ENCODE measurements around the gene FSCN2.

The FSCN2 gene, protein sequence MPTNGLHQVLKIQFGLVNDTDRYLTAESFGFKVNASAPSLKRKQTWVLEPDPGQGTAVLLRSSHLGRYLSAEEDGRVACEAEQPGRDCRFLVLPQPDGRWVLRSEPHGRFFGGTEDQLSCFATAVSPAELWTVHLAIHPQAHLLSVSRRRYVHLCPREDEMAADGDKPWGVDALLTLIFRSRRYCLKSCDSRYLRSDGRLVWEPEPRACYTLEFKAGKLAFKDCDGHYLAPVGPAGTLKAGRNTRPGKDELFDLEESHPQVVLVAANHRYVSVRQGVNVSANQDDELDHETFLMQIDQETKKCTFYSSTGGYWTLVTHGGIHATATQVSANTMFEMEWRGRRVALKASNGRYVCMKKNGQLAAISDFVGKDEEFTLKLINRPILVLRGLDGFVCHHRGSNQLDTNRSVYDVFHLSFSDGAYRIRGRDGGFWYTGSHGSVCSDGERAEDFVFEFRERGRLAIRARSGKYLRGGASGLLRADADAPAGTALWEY

DNA sequence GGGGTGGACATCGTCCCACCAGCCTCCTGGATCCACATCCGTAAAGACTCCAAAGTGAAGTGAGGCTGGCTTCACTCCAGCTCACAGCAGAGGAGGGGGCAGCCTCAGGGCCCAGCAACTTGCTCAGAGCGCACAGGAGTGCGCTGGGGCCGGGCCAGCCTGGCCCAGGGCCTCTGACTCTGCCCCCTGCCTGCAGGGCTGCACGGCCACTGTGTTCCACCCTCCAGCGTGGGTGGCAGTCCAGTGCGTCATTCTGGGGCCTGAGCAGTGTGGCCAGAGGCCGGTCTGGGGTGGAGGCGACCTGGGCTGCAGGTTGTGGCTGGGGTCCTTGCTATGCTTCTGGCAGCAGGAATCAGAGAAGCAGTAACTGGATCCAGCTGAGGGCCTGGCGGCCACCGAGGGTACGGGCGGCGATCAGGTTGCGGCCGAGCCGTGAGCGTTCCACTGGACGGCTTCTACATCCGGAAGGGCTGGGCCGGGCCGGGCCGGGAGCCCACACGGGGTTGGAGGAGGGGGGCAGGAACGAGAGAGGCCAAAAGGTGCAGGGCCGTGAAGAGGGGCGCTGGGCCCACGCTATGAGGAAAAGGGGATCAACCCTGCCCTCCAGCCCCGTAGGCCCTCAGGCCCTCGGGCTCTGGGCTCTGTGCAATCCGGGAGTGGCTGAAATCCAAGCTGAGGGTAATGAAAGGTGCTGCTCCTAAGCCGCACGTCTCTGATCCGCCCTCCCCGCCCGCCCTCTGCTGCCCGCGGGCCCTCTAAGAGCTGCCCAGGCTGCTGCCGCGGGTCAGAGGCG, at the start of gene FSCN2:
Gene FSCN2, plus strand, starts transcription at position 787 of the 793 bp plus-strand sequence. CDS start 155 bp downstream, outside the sequence.
- DNase-seq = no peak

DNA sequence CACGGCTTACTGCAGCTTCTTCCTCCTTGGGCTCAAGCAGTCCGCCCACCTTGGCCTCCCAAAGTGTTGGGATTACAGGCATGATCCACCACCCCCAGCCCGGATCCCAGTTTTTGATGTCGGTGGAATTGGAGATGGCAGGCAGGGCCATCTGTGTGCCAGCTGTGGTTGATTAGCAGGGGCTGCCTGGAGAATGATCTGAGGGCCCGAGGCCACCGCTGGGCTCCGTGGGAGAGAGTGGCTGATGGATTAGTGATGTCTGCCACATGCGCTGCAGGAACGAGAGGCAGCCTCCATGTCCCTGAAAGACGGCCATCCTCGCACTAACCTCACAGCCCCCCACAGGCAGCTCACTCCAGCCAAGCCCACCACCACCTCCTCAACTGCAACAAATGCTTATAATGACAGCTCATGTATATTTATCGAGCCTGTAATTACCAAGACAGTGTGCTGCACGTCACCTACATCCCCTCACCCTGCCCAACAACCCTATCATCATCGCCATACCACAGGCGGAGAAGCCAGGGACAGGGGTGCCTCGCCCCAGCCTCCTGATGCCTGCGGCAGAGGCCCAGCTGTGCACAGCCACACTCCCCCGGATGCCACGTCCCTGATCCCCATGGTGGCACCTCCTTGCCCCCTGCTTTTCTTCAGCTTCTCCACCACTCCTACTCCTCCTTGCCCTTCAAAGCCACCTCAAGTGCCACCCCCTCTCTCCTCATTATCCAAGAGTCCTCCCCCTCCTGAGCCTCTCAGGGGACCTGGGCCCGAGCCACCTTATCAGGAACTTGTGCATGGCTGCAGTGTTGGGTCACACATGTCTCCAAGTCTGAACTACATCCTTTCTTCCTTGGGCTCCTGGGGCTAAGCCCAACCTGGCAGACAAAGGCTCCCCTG, 48.8 kb upstream of the FSCN2 start:
- no peak for DNase-seq

DNA sequence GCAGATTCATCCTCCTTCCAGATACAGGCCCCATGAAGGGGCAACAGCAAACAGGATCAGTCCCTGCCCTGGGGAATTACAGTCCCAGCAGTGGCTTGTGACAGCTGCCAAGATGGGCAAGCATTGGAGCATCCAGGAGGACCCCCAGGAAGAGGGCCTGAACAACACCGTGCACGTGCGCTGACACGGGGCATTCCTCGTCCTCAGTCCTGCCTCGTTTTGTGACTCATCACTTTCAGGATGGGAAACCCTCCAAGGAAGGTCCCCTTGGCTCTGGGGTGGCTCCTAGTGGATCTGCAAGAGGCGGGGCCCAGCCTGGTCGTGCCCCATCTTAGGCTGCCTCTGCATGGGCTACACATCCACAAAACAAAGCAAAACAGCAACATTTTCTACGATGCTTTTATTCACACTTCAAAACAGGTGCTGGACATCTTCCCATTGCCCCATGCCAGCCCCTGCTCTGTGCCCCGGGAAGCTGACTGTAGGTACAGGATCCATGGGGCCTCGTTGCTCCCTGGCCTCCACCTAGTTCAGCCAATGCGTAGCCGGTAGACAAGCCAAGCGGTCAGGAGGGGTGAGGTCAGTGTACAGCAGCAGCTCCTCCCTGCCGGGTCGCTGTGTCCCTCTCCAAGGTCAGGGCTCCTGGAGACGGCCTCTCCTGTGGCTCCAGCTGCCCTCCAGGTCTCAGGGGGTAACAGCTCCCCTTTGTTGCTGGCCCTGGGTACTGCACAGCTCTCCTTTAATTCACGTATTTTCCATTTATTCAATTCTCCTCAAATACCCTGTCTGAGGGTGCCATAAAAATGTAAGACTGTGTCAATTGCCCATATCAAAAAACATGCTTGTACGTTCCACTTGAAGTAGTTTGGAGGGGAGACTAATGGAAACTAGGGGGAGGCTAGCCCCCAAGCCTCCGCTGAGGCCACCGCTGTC, 47.8 kb upstream of the FSCN2 start:
- DNase-seq = no peak

DNA sequence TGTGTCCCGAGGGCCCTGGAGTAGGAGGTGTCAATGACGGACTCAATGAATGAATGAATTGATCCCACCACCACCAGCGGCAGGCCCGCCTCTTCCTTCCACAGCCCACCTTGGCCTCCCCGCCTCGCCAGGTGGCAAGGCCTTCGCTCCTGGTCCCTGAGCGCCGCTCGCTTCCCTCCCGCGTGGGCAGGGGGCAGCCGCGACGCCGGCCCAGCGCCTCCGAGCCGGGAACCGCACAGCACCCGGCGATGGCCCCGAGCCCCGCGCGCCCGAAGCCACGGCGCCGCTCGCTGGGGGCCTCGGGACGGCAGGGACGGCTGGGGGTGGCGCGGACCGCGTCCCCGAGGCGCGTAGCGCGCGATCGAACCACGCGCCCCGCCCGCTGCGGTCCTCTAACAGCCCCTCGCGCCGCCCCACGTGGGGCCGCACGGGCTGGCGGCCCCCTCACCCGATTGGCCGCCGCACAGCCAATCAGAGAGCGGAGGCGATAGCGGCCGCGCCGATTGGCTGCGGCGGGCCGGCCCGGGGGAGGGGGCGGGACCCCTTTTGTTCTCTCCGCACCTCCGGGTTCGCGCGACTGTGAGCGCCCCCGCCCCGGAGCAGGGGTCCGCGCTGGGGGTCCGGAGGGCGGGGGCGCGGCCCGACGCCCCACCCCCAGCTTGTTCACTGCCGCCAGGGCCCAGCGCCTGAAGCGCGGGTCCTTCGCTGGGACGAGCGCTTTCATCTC, 46.9 kb upstream of the FSCN2 start:
- peak; percentile 49 for DNase-seq

DNA sequence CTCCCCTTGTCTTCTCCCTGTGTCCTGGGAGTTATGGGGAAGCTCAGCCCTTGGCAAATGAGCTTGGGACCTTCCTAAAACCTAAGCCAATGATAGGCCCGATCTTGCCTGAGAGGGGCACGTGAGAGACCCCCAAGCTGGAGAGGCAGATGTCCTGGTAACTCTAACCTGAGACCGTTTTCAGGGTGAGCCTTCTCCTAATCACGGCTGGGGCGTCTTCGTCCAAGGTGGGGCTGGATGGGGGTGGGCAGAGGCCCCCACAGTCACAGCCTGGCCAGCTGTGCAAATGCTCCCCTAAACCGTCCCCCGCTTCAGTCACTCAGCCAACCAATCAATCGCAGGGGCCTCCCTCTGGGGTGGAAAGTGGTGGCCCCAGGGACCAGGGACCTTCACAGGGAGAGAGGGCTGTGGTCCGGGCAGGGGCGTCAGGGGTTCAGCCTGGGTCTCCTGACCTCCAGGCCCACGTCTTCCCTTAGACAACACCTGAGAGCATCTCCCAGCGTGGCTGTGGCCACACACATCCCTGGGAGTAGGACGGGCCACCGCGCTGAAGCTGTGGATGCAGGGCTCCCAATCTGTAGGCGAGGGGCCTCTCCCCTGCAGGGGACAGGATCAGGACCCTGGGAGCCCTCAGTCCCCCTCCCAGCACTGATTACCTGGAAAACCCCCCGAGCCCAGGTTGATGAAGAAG, 46.2 kb upstream of the FSCN2 start:
- DNase-seq = no peak

DNA sequence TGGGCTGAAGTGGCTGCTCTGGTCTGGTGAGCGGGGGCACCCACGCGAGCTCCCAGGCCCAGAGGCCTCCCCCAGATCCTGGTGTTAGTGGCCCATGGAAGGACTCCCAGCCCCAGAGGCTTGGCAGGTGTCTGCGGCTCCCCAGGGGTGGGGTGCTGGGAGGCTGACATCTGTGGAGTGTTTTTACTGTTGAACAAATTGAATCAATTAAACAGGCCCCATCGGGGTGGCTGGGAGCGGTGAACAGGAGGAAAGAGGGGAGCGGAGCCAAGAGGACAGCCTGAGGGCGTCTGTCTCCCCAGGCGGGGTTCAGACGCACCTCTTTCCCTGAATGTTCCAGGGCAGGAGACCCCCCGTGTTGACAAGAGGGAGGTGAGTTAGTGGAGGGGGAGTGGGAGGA, 45.5 kb upstream of the FSCN2 start:
- no peak for DNase-seq

DNA sequence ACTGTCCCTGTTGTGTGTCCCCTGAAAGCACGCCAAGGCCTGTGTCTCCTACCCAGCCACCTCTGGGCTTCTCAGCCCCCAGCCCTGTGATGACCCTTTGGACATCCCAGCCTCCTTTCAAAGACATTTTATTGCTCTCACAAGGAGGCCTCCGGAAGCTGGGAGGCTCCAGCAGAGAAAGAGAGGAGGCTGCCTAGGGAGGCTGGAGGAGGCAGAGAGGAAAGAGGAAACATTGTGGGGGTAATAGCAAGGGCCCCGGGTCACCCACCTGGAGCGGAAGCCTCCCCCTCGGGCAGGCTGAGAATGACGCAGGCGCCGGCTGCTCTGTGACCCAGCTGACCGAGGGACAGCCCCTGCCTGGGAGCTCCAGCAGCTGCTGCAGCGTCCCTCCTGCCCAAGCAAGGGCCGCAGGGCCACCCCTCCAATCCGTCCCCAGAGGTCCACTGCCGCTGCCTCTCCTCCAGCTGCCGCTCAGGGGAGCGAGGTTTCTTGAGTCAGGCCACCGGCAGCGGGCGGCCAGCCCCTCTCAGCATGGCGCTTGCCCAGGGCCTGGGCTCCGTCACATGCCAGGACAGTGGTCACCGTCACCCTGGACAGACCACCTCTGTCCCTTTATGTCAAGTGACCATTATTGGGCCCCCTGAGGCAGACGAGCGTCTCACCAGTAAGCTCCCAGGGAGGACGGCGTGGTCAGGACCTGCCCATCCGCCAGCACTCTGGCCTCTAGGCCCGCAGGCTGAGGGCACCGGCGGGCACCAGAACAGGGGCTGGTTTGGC, 44.9 kb upstream of the FSCN2 start:
- no peak for DNase-seq

DNA sequence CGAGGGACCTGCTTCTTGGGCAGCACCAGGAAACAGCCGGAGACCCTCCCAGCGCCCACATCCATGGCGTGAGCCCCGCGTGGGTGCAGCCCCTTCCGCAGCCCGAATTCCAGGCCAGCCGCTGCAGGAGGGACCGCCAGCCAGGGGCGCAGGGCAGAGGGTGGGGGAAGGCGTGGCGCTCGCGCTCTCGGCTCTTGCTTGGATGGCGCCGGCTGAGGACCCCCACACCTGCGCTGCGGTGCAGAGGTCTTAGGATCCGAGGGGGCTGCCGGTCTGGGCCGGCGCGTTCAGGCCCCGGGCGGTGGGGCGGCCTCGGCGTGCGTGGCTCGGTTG, 44.3 kb upstream of the FSCN2 start:
- no peak for DNase-seq

DNA sequence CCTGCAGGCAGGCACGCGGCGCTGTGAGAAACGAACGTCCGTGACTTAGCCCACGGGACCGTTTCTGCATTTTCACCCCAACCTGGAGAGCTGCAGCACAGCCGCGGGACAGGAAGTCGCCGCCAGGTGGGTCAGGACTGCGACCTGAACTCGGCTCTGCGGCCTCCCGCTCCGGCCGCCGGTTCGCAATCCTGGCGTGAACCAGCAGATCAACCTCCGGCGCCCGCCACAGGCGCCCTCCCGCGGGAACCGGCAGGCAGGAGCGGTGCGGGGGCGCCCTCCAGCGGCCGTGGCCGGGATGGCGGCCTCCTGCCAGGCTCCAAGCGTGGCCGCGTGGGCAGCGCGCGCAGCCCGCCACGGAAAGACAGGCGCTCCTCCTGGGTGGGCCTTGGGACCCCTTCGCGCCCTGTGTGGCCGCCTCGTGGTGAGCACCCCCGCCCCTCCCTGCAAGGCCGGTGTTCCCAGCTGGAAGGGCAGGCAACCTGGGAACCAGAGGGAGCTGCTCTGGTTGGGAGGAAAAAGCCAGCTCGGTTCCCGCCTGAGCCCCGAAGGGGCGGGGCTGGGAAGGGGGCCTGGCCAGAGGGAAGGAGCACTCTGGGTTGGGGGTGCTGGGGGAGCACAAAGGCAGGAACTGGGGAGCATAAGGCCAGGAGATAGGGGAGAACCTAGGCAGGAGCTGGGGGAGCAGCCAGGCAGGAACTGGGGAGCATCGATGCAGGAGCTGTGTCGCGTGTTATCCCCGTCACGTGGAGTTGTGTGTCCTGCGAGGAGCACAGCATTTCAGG, 43.8 kb upstream of the FSCN2 start:
- DNase-seq = peak; percentile 93

DNA sequence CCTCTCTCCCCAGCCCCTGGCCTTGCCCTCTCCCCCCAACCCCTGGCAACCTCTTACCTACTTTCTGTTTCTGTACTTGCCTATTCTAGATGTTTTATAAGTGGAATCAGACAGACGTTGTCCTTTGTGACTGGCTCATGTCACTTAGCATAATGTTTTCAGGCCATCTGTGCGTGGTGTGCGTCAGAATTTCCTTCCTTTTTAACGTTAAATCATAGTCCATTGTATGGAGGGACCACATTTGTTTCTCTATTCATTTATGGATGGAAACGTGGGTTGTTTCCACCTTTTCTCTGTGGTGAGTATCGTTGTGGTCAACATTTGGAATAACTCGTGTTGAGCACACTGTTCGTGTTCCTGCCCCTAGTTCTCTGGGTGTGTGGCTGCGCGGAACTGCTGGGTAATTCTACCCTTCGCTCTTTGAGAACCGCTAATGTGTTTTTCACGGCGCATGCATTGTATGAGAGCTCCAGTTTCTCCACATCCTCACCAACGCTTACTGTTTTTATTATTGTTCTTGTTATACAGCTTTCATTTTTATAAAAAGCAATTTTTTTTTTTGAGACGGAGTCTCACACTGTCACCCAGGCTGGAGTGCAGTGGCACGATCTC, 41.9 kb upstream of the FSCN2 start:
- peak; percentile 13 for DNase-seq

DNA sequence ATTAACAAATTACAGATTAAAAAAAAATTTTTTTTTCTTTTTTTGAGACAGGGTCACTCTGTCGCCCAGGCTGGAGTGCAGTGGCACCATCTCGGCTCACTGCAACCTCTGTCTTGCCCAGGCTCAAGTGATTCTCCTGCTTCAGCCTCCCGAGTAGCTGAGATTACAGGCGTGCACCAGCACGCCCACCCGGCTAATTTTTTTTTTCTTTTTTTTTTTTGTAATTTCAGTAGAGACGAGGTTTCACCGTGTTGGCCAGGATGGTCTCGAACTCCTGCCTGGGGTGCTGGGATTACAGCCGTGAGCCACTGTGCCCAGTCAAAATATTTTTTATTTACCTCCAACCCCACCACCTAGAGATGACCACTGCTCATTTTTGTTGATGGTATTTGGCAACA, 41.1 kb upstream of the FSCN2 start:
- no peak for DNase-seq

DNA sequence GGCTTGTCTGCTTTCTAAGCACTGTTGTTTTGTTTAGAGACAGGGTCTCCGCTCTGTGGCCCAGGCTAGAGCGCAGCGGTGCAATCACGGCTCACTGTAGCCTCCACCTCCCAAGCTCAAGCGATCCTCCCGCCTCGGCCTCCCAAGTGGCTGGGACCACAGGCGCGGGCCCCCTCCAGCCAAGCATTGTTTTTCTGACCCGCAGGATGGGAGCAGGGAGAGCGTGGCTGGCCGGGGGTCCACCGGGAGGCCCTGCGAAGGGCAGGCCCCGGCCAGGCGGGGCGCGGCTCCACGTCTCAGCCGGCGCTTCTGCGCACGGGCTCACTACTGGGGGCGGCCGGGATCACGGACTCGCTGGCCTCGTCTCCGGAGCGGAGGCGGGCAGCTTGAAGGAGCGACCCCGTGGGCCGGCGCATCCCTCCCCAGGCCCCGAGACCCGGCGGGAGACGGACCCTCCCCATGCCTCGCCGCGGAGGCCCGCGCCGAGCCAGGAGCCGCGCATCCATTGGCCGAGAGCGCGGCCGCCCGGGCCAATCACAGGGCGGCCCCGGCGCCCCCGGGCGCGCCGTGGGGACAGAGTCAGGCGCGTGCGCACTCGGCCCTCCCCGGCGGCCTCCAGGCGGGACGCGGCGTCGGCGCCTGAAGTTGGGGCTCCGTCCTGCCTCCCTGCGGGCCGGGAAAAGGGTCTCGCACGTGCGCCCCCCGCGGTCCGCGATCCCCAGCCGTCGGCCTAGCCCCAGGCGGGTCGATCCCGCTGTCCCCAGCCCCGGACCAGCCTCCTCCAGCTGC, 40.5 kb upstream of the FSCN2 start:
- peak; percentile 89 for DNase-seq

DNA sequence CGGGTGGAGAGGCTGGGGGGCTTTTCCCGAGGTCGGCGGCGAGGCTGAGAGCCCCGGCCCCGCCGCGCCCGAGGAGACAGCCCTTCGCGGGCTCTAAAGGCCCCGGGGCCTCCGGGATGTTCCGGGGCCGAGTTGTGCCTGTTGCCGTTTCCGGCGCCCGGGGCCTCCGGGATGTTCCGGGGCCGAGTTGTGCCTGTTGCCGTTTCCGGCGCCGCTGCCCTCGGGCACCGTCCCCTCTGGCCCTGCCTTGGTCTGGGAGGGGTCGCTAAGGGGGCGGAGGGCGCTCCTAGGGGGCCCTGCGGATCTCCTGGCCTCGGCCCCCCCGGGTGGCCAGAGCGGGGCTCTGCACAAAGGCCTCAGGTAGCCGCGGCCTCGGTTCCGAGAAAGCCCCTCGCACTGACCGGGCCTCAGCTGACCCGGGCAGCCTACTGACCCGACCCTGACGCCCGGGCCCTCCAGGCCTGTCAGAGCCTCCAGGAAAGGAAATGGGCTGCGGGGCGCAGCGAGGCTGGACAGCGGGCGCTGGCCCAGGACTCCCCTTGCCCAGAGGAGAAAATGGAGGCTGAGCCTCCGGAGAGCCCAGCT, 39.8 kb upstream of the FSCN2 start:
- peak; percentile 26 for DNase-seq

DNA sequence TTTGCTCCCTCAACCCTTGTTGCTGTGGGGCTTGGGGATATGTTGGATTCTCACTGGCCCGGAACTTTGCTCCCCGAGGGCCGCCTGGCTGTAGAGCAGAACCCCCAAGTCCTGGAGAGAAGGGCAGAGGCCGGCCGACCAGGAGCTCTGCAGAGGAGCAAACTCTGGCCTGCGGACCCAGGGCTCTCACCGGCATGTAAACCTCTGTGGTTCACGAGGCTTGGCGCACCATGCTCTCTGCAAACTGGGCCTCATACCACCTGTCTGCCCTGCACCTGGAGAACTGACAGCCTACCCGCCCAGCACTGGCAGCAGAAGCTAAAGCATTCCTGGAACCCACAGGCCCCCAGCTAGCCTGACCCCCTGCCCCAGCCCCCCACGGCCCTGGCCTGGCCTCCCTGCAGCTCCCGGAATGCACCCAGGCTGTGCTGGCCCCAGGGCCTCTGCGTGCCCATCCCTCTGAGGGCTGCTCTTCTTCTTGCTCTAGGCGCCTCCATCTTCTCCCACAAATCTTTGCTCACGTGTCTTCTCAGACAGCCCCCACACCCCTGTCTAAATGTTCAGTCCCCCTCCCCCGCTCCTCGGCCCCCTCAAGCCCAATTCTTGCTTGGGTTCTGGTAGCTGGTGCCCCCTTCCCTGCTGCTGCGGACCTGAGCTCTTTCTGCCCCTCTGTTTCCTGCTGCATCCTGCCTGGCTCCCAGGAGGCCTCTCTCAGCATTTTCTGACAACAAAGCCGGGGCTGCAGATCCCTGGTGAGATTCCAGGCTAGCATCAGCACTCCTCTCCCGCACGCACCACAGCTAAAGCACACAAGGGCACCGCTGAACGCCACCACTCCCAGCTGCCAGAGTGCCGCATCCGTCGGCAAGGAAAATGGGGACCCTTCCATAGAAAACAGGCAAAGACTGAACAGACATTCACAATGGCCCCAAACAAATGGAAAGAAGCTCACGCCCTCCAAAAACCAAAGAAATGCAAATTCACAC, 38.9 kb upstream of the FSCN2 start:
- DNase-seq = no peak

DNA sequence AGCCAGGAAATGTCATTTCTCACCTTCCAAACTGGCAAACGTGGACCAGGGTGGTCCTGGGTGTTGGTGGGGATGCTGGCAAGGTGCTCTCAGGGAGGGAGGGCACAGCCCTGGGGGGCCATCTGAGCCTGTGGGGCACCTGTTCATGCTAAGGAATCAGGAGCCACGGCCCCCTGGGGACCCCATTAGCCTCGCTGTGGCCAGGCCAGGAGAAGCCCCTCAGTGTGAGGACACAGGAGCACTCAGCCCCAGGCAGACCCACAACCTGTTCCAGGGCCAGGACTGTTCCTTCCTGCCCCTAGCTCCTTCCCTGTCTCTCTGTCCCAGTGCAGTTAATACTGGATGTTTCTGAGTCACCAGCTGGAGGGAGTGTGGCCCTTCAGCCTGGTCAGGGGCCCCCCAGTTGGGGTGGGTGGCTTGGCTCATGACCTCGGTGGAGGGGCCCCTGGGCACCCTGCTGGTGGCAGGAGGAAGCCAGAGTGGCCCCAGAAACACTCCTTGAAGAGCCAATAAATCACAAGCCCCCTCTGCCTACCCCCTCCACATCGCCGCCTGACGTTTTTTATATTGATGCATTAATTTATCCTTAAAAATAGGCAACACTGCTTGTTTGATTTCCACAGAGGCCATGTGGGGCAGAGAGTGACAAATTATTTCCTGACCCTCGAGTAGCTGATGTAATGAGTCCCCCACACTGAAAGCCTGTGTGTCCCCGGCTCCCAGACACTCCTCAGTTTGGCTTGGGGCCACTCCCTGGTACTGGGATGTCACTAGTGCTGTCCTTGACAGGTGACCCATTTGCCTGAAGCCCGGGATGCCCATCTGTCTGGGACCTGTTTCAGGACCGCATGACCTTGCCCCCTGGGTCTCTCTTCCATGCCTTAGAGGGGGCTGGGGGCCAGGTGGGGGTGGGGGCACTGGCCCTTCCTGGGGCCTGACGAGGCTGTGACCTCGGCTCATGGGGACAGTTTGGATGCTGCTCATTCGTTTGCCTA, 37.9 kb upstream of the FSCN2 start:
- DNase-seq = no peak

All from activated CD4-positive, alpha-beta T cell treated with anti-CD3 and anti-CD28 coated beads, Interleukin-10, Interleukin-2, amounts not matched to agents 100 ng/mL and 50 ng/mL, durations not matched to agents 16 hours and 8 hours (primary cell).